Suprapubic skin (tissue), 3 donors: ENCODE results near the gene AGT.

Experiments used
- CTCF ChIP-seq, 2 donors: fragments of 200-600 bp in 1 of 2; fragments of 450-650 bp in 1 of 2; sonication (generic) in 1 of 2; IDR thresholded peaks; one replicate each; pipeline ENCODE4 v1.5.1; 2016 to 2019; ENCODE audit warnings: antibody characterized with exemption in 2 of 2, mild to moderate bottlenecking in 1 of 2, moderate library complexity in 1 of 2
- EP300 ChIP-seq: sonication (generic); formaldehyde crosslinking; IDR thresholded peaks from one replicate; pipeline ENCODE4 v1.6.1; 2017; ENCODE audit warnings: antibody characterized with exemption
- POLR2A ChIP-seq, 2 donors: fragments of 450-650 bp; IDR thresholded peaks; one replicate each; pipeline ENCODE4 v1.6.1; 2017; ENCODE audit warnings: antibody characterized with exemption in 2 of 2, mild to moderate bottlenecking in 2 of 2, moderate library complexity in 2 of 2

DNA sequence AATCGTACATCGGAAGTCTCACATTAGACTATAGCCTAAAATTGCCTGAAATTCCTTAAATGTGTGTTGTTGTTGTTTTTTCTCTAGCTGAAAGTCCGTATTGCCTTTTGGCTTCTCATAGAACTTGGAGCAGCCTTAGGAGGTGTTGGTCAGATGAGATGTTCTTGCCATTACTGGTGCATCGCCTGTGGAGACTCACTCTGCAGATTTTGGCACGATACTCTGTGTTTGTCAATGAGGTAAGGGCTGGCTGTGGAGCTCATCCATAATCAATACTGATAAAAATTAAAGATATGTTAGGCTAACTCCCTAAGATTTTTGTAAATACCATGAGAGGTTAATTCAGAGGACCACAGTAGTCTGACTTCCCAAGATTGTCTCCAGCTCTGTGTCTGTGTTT is 28.9 kb downstream of the AGT start:
- TF ChIP-seq CTCF (IDR thresholded peaks at IDR 0.05) (no peak), EP300 (no peak), POLR2A (IDR thresholded peaks at IDR 0.05) (no peak)
